Pancreas (tissue), 10 donors: ENCODE data around the gene HRH1. TPM values are rescaled to one million over a fixed set of nuclear protein-coding genes. Genes with fewer than 3 reads are reported as not detected.

Source experiments
- ATAC-seq, 4 donors: fragments of 200-7000 bp; cut with Tn5 transposase; one replicate each; pipeline versions ENCODE4 v1.8.0 to v1.9.1; 2020; ENCODE audit warnings: mild to moderate bottlenecking in 4 of 4, moderate library complexity in 4 of 4
- DNase-seq, 6 donors: peaks; one replicate each; pipeline ENCODE4 v3.0.0-alpha.2; 2020
- FAIRE-seq: peaks from 2 replicates; lab custom pipeline; 2012; peaks lifted over from hg19 to GRCh38; lab: Jason Lieb, UNC
- H3K27ac ChIP-seq, 4 donors: fragments of 200-600 bp; sonication (generic); 1 replicate in 3 of 4; 2 replicates in 1 of 4; pipeline versions ENCODE4 v1.5.0 to v1.8.0; 2020
- H3K27me3 ChIP-seq, 4 donors: fragments of 200-600 bp; one replicate each; pipeline ENCODE4 v1.8.0; 2021
- H3K36me3 ChIP-seq, 3 donors: fragments of 200-600 bp; sonication (generic) in 1 of 3; one replicate each; pipeline versions ENCODE4 v1.5.0 to v1.8.0; 2020 to 2021
- H3K4me1 ChIP-seq, 3 donors: fragments of 200-600 bp; one replicate each; pipeline ENCODE4 v1.8.0; 2021
- H3K4me3 ChIP-seq, 4 donors: fragments of 200-600 bp; sonication (generic) in 2 of 4; one replicate each; pipeline versions ENCODE4 v1.5.0 to v1.8.0; 2020 to 2021
- H3K9me3 ChIP-seq, 4 donors: fragments of 200-600 bp; one replicate each; pipeline ENCODE4 v1.8.0; 2021
- WGBS, 2 donors: extraction: QIAGEN DNeasy Blood & Tissue Kit; methylation state at CpG; one replicate each; pipeline ENCODE4 v1.1.7; 2013; 5-methylcytosine and 5-hydroxymethylcytosine counted together
- intact Hi-C, 3 donors: fragments of 100-400 bp; cut with DNase I; formaldehyde crosslinking; loops; one replicate each; pipeline versions ENCODE4 v1.11.1 to v1.14.2; 2022
- polyA plus RNA-seq, 2 donors: library from polyadenylated mRNA; stranded (reverse); fragments of 200-250 nt; gene quantifications; one replicate each; pipeline ENCODE4 v1.2.3, GENCODE V29; 2013
- total RNA-seq, 6 donors: library from RNA; stranded (reverse); fragmentation: NEBNext Ultra II Directional in 4 of 6; extraction: Animal tissue kit (Norgen Biotek cat#: 25700) in 4 of 6; gene quantifications; one replicate each; pipeline versions ENCODE4 v1.2.1 to v1.2.4, GENCODE V29; 2021 to 2023
- TF ChIP-seq, protein P1 (sequence below), 4 donors: fragments of 200-600 bp; sonication (generic) in 3 of 4; IDR thresholded peaks; one replicate each; pipeline versions ENCODE4 v1.5.0 to v1.8.0; 2021; ENCODE audit warnings: antibody characterized with exemption in 4 of 4
- donor health status: healthy with polysubstance abuse.
- donor health status: DM: no; HTN: no; CAD: no; lungs with moderate emphysema.
- donor health status: DM: no; HTN: no; CAD: no.
- donor health status: control.
- donor health status: control.
- donor health status: Bipolar disorder and iron deficiency.
- donor health status: DM: yes; HTN: yes; CAD: no.
- donor health status: DM: no; HTN: no; CAD: no.
- donor health status: DM: no; HTN: no; CAD: no.
- donor health status: DM: yes; HTN: yes; CAD: no.

The HRH1 gene
- total and polyA plus RNA-seq, 8 donors: 0.16 to 1.3 (median 0.25) TPM

DNA sequence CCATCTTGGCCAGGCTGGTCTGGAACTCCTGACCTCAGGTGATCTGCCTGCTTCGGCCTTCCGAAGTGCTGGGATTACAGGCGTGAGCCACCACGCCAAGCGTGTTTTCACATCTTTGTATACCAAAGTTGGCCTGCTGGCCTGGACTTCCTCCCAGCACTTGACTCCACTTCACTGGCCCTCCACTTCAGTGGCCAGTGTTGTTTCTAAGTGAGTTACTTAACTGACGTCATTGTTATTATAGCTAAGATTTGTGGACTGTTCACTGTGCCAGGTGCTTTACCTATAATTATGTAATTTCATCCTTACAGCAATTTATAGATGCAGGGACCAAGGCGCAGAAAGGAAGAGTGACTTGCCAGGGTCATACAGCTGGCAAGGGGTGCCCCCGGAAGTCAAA lies 52.0 kb downstream of the HRH1 start:
- TF ChIP-seq, protein P1, sequence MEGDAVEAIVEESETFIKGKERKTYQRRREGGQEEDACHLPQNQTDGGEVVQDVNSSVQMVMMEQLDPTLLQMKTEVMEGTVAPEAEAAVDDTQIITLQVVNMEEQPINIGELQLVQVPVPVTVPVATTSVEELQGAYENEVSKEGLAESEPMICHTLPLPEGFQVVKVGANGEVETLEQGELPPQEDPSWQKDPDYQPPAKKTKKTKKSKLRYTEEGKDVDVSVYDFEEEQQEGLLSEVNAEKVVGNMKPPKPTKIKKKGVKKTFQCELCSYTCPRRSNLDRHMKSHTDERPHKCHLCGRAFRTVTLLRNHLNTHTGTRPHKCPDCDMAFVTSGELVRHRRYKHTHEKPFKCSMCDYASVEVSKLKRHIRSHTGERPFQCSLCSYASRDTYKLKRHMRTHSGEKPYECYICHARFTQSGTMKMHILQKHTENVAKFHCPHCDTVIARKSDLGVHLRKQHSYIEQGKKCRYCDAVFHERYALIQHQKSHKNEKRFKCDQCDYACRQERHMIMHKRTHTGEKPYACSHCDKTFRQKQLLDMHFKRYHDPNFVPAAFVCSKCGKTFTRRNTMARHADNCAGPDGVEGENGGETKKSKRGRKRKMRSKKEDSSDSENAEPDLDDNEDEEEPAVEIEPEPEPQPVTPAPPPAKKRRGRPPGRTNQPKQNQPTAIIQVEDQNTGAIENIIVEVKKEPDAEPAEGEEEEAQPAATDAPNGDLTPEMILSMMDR (IDR thresholded peaks at IDR 0.05): no peak
- DNase-seq (no peak), ATAC-seq (no peak), FAIRE-seq (no peak)
- Histone ChIP-seq H3K36me3 (no peaks in the 10 kb centered on the region), H3K4me1 (no peaks in the 10 kb centered on the region), H3K4me3 (no peak overlapping the region), H3K9me3 (no peaks in the 10 kb centered on the region), H3K27ac (no peak overlapping the region), H3K27me3 (no peaks in the 10 kb centered on the region)
- intact Hi-C loops: no loop called here
- 76 to 81% methylated on average over 8 of the region's 8 CpGs for WGBS, 2 donors

DNA sequence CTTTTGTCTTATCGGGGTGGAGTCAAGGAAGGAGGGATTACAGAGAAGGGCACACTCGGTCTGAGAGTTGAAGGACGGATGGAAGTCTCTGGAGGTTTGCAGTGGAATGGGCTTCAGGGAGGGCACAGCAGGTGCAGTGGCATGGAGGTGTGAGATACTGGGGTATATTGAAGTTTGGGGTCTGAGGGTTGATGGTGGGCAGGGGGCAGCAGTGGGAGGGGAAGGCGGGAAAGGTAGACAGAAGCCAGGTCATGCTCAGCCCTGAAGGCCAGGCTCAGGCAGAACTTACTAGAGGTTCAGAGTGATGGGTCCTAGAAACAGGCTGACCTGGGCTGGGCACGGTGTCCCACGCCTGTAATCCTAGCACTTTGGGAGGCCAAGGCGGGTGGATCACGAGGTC lies 52.7 kb downstream of the HRH1 start:
- Histone ChIP-seq H3K4me3 (no peak overlapping the region), H3K36me3 (no peaks in the 10 kb centered on the region), H3K9me3 (no peaks in the 10 kb centered on the region), H3K27ac (no peak overlapping the region), H3K4me1 (no peaks in the 10 kb centered on the region), H3K27me3 (no peaks in the 10 kb centered on the region)
- WGBS, 2 donors: 72 to 77% methylated on average over 8 of the region's 8 CpGs
- TF ChIP-seq, protein P1 (IDR thresholded peaks at IDR 0.05): no peak
- intact Hi-C loops: no loop called here
- DNase-seq: no peak
- no peak for ATAC-seq
- no peak for FAIRE-seq

GRCh38 chr3:11211531-11212298 lies 57.4 kb downstream of the HRH1 start:
- H3K9me3 ChIP-seq: no peaks in the 10 kb centered on the region
- no peaks in the 10 kb centered on the region for H3K27me3 ChIP-seq
- intact Hi-C loops: no loop called here
- ATAC-seq (no peak), DNase-seq (no peak), FAIRE-seq (no peak)
- 52 to 62% methylated on average over 9 of the region's 9 CpGs for WGBS, 2 donors
- TF ChIP-seq, protein P1 (IDR thresholded peaks at IDR 0.05): no peak
- H3K36me3 ChIP-seq: no peaks in the 10 kb centered on the region
- H3K4me1 ChIP-seq: no peaks in the 10 kb centered on the region
- H3K4me3 ChIP-seq: no peak overlapping the region
- no peak overlapping the region for H3K27ac ChIP-seq

DNA sequence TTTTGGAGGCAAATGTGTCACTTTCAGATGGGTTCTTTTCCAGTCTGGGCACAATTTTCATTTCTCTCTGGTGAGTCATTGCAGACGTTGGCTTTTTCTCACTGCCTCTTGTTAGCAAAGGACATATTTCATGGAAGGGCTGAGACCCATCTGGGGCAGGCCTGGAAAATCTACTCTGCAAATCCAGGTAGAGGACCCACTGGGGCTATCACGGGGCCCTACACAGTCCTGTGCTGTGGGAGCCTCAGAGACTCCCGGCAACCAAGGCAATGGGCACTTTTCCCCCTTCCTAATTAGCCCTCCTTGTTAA lies 58.0 kb downstream of the HRH1 start:
- no peak for DNase-seq
- ATAC-seq: no peak
- Histone ChIP-seq H3K27ac (no peak overlapping the region), H3K9me3 (no peaks in the 10 kb centered on the region), H3K36me3 (no peaks in the 10 kb centered on the region), H3K27me3 (no peaks in the 10 kb centered on the region), H3K4me3 (no peak overlapping the region), H3K4me1 (no peaks in the 10 kb centered on the region)
- WGBS, 2 donors: 55 to 67% methylated on average over 3 of the region's 3 CpGs
- TF ChIP-seq, protein P1 (IDR thresholded peaks at IDR 0.05): no peak
- intact Hi-C loops: no loop called here
- no peak for FAIRE-seq

- no peak for FAIRE-seq
Measured at GRCh38 chr3:11212784-11213183, 58.5 kb downstream of the HRH1 start.

More at GRCh38 chr3:11212784-11213183, 58.5 kb downstream of the HRH1 start:
- Histone ChIP-seq H3K4me1 (no peaks in the 10 kb centered on the region), H3K4me3 (no peak overlapping the region), H3K27ac (no peak overlapping the region), H3K9me3 (no peaks in the 10 kb centered on the region), H3K27me3 (no peaks in the 10 kb centered on the region), H3K36me3 (no peaks in the 10 kb centered on the region)
- intact Hi-C loops: no loop called here
- TF ChIP-seq, protein P1 (IDR thresholded peaks at IDR 0.05): no peak
- no peak for DNase-seq
- no peak for ATAC-seq
- WGBS, 2 donors: 70 to 76% methylated on average over 6 of the region's 6 CpGs
